GM23338 (cell line): Measurements from ENCODE around the gene SMG7. TPM values are rescaled to one million over a fixed set of nuclear protein-coding genes. Genes with fewer than 3 reads are reported as not detected.

Experiments used
- ATAC-seq: fragments of 200-7000 bp; cut with Tn5 transposase; 3 replicates; pipeline ENCODE4 v1.9.1; 2020
- DNase-seq: peaks from one replicate; pipeline ENCODE4 v3.0.0-alpha.2; 2015; ENCODE audit warnings: low spot score
- H2AFZ ChIP-seq: fragments of 200-600 bp; sonication (generic); 2 replicates; pipeline ENCODE4 v1.8.0; 2016; ENCODE audit warnings: antibody characterized with exemption, mild to moderate bottlenecking, moderate library complexity
- H3F3A ChIP-seq: fragments of 200-600 bp; sonication (generic); replicated peaks from 2 replicates; pipeline ENCODE4 v1.8.0; 2017; ENCODE audit warnings: antibody characterized with exemption, mixed run types, low read depth
- H3K27ac ChIP-seq: fragments of 200-600 bp; sonication (generic); 2 replicates; pipeline ENCODE4 v1.6.1; 2016; ENCODE audit warnings: low read depth
- H3K27me3 ChIP-seq: fragments of 200-600 bp; sonication (generic); 2 replicates; pipeline ENCODE4 v1.8.0; 2016; ENCODE audit warnings: mild to moderate bottlenecking, mixed run types, moderate library complexity; ENCODE audit not compliant: insufficient read depth
- H3K36me3 ChIP-seq: fragments of 200-600 bp; sonication (generic); 2 replicates; pipeline ENCODE4 v1.8.0; 2016; ENCODE audit warnings: mild to moderate bottlenecking; ENCODE audit not compliant: insufficient read depth
- H3K4me1 ChIP-seq: fragments of 200-600 bp; sonication (generic); 2 replicates; pipeline ENCODE4 v1.8.0; 2016; ENCODE audit warnings: mild to moderate bottlenecking, moderate library complexity; ENCODE audit not compliant: insufficient read depth
- H3K4me2 ChIP-seq: fragments of 200-600 bp; sonication (generic); 2 replicates; pipeline ENCODE4 v1.7.1; 2017; ENCODE audit warnings: mixed run types
- H3K4me3 ChIP-seq: fragments of 200-600 bp; sonication (generic); 2 replicates; pipeline ENCODE4 v1.6.1; 2016; ENCODE audit warnings: mixed run types
- H3K79me2 ChIP-seq: fragments of 200-600 bp; sonication (generic); replicated peaks from 2 replicates; pipeline ENCODE4 v1.8.0; 2017; ENCODE audit warnings: mild to moderate bottlenecking; ENCODE audit not compliant: insufficient read depth
- H3K9me2 ChIP-seq: fragments of 200-600 bp; sonication (generic); 2 replicates; pipeline ENCODE4 v1.8.0; 2017; ENCODE audit not compliant: insufficient read depth
- H4K20me1 ChIP-seq: fragments of 200-600 bp; sonication (generic); replicated peaks from 2 replicates; pipeline ENCODE4 v1.8.0; 2017; ENCODE audit warnings: mild to moderate bottlenecking; ENCODE audit not compliant: insufficient read depth
- H3K27ac Mint-ChIP-seq: 2 replicates; pipeline ENCODE4 v1.8.0; 2020; ENCODE audit warnings: inconsistent platforms, mild to moderate bottlenecking, moderate library complexity, mixed read lengths
- H3K27me3 Mint-ChIP-seq: 3 replicates; pipeline ENCODE4 v1.8.0; 2022; ENCODE audit warnings: low read depth, mild to moderate bottlenecking, moderate library complexity, mixed read lengths, inconsistent platforms; ENCODE audit not compliant: insufficient read depth, poor library complexity
- H3K36me3 Mint-ChIP-seq: 3 replicates; pipeline ENCODE4 v1.8.0; 2021; ENCODE audit warnings: low read depth, mild to moderate bottlenecking, inconsistent platforms, moderate library complexity, mixed read lengths
- H3K4me1 Mint-ChIP-seq: 3 replicates; pipeline ENCODE4 v1.8.0; 2020; ENCODE audit warnings: mild to moderate bottlenecking, inconsistent platforms, mixed read lengths
- H3K4me3 Mint-ChIP-seq: 3 replicates; pipeline ENCODE4 v1.8.0; 2021; ENCODE audit warnings: moderate library complexity, mild to moderate bottlenecking, inconsistent platforms, mixed read lengths
- H3K9me3 Mint-ChIP-seq: 3 replicates; pipeline ENCODE4 v1.8.0; 2020; ENCODE audit warnings: moderate library complexity, mild to moderate bottlenecking, inconsistent platforms, mixed read lengths
- CREB1 ChIP-seq: fragments of 250-450 bp; sonication (Bioruptor Pico); IDR thresholded peaks from 2 replicates; pipeline ENCODE4 v1.5.0; 2020; ENCODE audit warnings: low read depth, mild to moderate bottlenecking, moderate library complexity
- CTCF ChIP-seq, 2 experiments: fragments of 200-600 bp in 1 of 2; sonication (generic) in 1 of 2; conservative IDR thresholded peaks; 2 replicates each; pipeline versions ENCODE4 v1.5.1 to v1.6.1; 2016 to 2017; ENCODE audit warnings: antibody characterized with exemption in 2 of 2, low read depth in 2 of 2, mild to moderate bottlenecking in 2 of 2, moderate library complexity in 1 of 2
- ETS1 ChIP-seq: IDR thresholded peaks from 2 replicates; pipeline ENCODE4 v1.6.1; 2016; ENCODE audit warnings: antibody characterized with exemption
- NANOG ChIP-seq: IDR thresholded peaks from 2 replicates; pipeline ENCODE4 v1.6.1; 2016; ENCODE audit warnings: antibody characterized with exemption, borderline replicate concordance
- ZNF114 ChIP-seq: fragments of 250-450 bp; sonication (Bioruptor Pico); IDR thresholded peaks from 2 replicates; pipeline ENCODE4 v1.5.0; 2020; ENCODE audit warnings: mild to moderate bottlenecking, moderate library complexity
- ZNF331 ChIP-seq: fragments of 250-450 bp; sonication (Bioruptor Pico); IDR thresholded peaks from 2 replicates; pipeline ENCODE4 v1.5.0; 2020; ENCODE audit warnings: low read depth, mild to moderate bottlenecking, moderate library complexity
- ZNF462 ChIP-seq: fragments of 250-450 bp; sonication (Bioruptor Pico); IDR thresholded peaks from 2 replicates; pipeline ENCODE4 v1.5.0; 2020; ENCODE audit warnings: mild to moderate bottlenecking, moderate library complexity
- polyA plus RNA-seq: library from polyadenylated mRNA; unstranded; fragments of >200 nt; fragmentation: Nextera tagmentation; extraction: Ambion mirVana; gene quantifications from 2 replicates; pipeline ENCODE4 v1.2.1, GENCODE V29; 2016
- total RNA-seq: library from RNA; depleted of rRNA; stranded (reverse); fragments of >200 nt; shearing (Covaris generic); gene quantifications from 2 replicates; pipeline ENCODE4 v1.2.3, GENCODE V29; 2014

SMG7 gene
- total and polyA plus RNA-seq, 2 experiments from 2014 or later: 33.0 to 79.4 TPM

GRCh38 chr1:183471743-183472487, 384 bp upstream of the SMG7 start:
- Mint-ChIP-seq H3K27me3 (peaks cover 15% of the 10 kb centered on the region), H3K36me3 (no peaks in the 10 kb centered on the region; the same call in 2 of the 3 replicates), H3K4me1 (peaks cover 21% of the 10 kb centered on the region), H3K9me3 (peaks cover 2% of the 10 kb centered on the region; the same call in 1 of the 3 replicates), H3K4me3 (peak overlapping the region; percentile 85), H3K27ac (peak overlapping the region; percentile 100)
- Histone ChIP-seq H3K4me2 (peak overlapping the region; percentile 94), H3K27ac (peak overlapping the region; percentile 100), H3K36me3 (no peaks in the 10 kb centered on the region), H3K9me2 (no peaks in the 10 kb centered on the region), H4K20me1 (peaks cover 21% of the 10 kb centered on the region), H3K4me1 (peaks cover 30% of the 10 kb centered on the region), H3K79me2 (peaks cover 46% of the 10 kb centered on the region), H3K4me3 (peak overlapping the region; percentile 86), H2AFZ (peak overlapping the region; percentile 97; the same call in 1 of the 2 replicates), H3F3A (peaks cover 11% of the 10 kb centered on the region), H3K27me3 (no peaks in the 10 kb centered on the region)
- ATAC-seq: peak; percentile 77
- TF ChIP-seq NANOG (no peak), ZNF114 (peak; percentile 43; the same call in 1 of the 2 replicates), ZNF462 (CRISPR knock-in tag) (no peak), CREB1 (CRISPR knock-in tag) (peak; percentile 87), CTCF (conservative IDR thresholded peaks at IDR 0.05; ENCODE audit: low read depth in 2 of 2) (peak in 1 of 2 experiments; percentile 29; a peak in 2 of 4 replicates), ZNF331 (CRISPR knock-in tag) (no peak), ETS1 (peak; percentile 87)
- DNase-seq: peak; percentile 99
